MCF 10A (cell line): ENCODE measurements around the gene CFAP100. TPM values are rescaled to one million over a fixed set of nuclear protein-coding genes. Genes with fewer than 3 reads are reported as not detected.

Source experiments
- BruUV-seq: library from RNA; stranded (reverse); fragments of 400-500 nt; replicated peaks from 2 replicates; lab custom pipeline; 2021; lab: Mats Ljungman, UMichigan
- CTCF ChIA-PET: fragments of 300-600 bp; sonication (Branson Sonifier 250); formaldehyde crosslinking; extraction: SDS; loops from one replicate; lab custom pipeline; 2021; ENCODE audit warnings: antibody characterized with exemption, inconsistent platforms; lab: Yijun Ruan, JAX
- POLR2A ChIA-PET: fragments of 300-600, 350-650 bp; sonication (Branson Sonifier 250); formaldehyde crosslinking; extraction: SDS; loops from one replicate; lab custom pipeline; 2020; ENCODE audit warnings: antibody characterized with exemption, inconsistent platforms; lab: Yijun Ruan, JAX
- DNase-seq: peaks from one replicate; pipeline ENCODE4 v3.0.0-alpha.2; 2018; ENCODE audit not compliant: unreplicated experiment
- H3K27ac Mint-ChIP-seq: one replicate; pipeline ENCODE4 v1.8.0; 2022; ENCODE audit warnings: mild to moderate bottlenecking, low read depth, mixed read lengths; ENCODE audit not compliant: unreplicated experiment
- H3K27me3 Mint-ChIP-seq: one replicate; pipeline ENCODE4 v1.8.0; 2022; ENCODE audit warnings: mixed read lengths; ENCODE audit not compliant: insufficient read depth, unreplicated experiment
- H3K36me3 Mint-ChIP-seq: one replicate; pipeline ENCODE4 v1.8.0; 2022; ENCODE audit warnings: mild to moderate bottlenecking, moderate library complexity, mixed read lengths; ENCODE audit not compliant: insufficient read depth, unreplicated experiment
- H3K4me1 Mint-ChIP-seq: one replicate; pipeline ENCODE4 v1.8.0; 2022; ENCODE audit warnings: mixed read lengths; ENCODE audit not compliant: insufficient read depth, unreplicated experiment
- H3K4me3 Mint-ChIP-seq: one replicate; pipeline ENCODE4 v1.8.0; 2022; ENCODE audit warnings: mild to moderate bottlenecking, moderate library complexity, mixed read lengths; ENCODE audit not compliant: unreplicated experiment
- H3K9me3 Mint-ChIP-seq: one replicate; pipeline ENCODE4 v1.8.0; 2022; ENCODE audit warnings: mixed read lengths; ENCODE audit not compliant: unreplicated experiment
- CTCF ChIP-seq: fragments of 200-600 bp; IDR thresholded peaks from one replicate; pipeline ENCODE4 v1.8.0; 2022; ENCODE audit warnings: antibody characterized with exemption, mild to moderate bottlenecking; ENCODE audit not compliant: unreplicated experiment
- intact Hi-C: fragments of 100-400 bp; cut with micrococcal nuclease; formaldehyde crosslinking; loops from 2 replicates; pipeline ENCODE4 v1.14.1; 2022
- total RNA-seq: library from RNA; stranded (reverse); gene quantifications from 2 replicates; pipeline ENCODE4 v1.2.3, GENCODE V29; 2022

The CFAP100 gene
- total RNA-seq, 1 experiment from 2014 or later, result not detected

DNA sequence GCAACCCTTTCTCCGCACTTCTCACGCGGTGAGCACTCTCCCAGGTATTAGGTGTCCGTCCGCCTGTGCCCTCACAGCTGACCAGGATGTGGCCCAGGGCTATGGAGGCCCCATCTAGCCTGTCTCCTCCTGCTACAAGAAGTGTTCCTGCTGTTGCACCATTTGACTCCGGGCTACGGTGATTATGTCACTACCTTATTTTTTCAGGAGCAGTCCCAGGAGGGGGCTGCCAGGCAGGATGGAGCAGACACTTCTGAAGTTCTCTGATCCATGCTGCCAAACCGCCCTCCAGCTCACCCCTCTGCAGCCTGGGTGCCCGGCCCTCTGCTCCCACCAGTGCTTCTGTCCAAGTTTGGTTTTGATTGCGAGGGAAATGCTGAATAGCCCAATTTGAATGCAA, 44.0 kb downstream of the CFAP100 start:
- no peak for TF ChIP-seq CTCF
- Mint-ChIP-seq H3K4me3 (no peak overlapping the region), H3K36me3 (peaks cover 32% of the 10 kb centered on the region), H3K9me3 (no peaks in the 10 kb centered on the region), H3K27ac (no peak overlapping the region), H3K27me3 (no peaks in the 10 kb centered on the region), H3K4me1 (no peaks in the 10 kb centered on the region)
- no peak for DNase-seq
- no TSS peak for BruUV-seq
- intact Hi-C loops, result no loop called here
- ChIA-PET POLR2A (no interaction called here), CTCF (interaction anchor here (0.7 kb wide), 1 partner anchor 198 kb away, joined by 3 read pairs; no protein-coding TSS in a partner anchor)

GRCh38 chr3:126439346-126439967, 44.7 kb downstream of the CFAP100 start:
- intact Hi-C loops, result no loop called here
- TF ChIP-seq CTCF, result no peak
- Mint-ChIP-seq H3K9me3 (no peaks in the 10 kb centered on the region), H3K27ac (no peak overlapping the region), H3K4me1 (no peaks in the 10 kb centered on the region), H3K27me3 (no peaks in the 10 kb centered on the region), H3K4me3 (no peak overlapping the region), H3K36me3 (peaks cover 32% of the 10 kb centered on the region)
- ChIA-PET CTCF (interaction anchor here (0.7 kb wide), 2 partner anchors 32 to 199 kb away, joined by 3 to 4 read pairs; no protein-coding TSS in a partner anchor), POLR2A (no interaction called here)
- no peak for DNase-seq
- BruUV-seq, result no TSS peak

DNA sequence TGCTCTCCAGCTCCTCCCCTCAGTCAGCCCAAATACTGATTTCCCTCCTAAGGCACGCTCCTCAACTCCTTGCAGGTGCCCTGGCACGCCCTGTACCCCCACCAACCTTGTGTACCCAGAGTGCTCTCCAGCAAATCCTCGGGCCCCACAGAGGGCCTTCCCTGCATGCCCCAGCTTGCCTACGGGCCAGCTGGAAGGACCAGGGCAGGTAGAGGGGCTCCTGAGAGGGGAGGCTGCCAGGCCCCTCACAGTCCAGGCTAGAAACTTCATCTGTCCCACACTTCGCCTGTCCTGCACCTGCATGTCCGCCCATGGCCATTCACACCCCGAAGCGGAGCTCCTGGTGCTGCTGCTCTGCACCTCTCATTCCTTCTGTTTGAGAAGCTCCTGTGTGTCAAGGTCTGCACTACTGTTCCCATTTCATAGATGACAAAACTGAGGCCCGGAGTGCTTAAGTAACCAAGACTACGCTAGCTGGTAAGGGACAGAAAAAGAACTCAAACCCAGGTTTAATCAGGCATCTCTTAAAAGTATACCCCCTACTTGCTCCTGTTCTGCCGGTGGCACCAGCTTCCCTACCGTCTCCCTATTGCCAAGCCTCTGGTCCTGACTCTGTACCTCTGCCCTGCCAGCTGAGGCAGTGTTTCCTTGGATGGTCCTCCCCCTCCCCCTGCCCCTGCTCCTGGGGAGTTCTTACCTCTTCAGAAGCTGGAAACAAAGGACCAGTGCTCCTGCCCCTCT, 45.4 kb downstream of the CFAP100 start:
- DNase-seq, result no peak
- CTCF ChIA-PET, result interaction anchor here (0.6 kb wide), 1 partner anchor 77 kb away, joined by 3 read pairs; no protein-coding TSS in a partner anchor
- intact Hi-C loops, result no loop called here
- no peaks in the 10 kb centered on the region for H3K9me3 Mint-ChIP-seq
- H3K4me1 Mint-ChIP-seq, result no peaks in the 10 kb centered on the region
- H3K27ac Mint-ChIP-seq, result no peak overlapping the region
- H3K27me3 Mint-ChIP-seq, result no peaks in the 10 kb centered on the region
- TF ChIP-seq CTCF, result no peak
- H3K4me3 Mint-ChIP-seq, result no peak overlapping the region
- BruUV-seq, result no TSS peak
- POLR2A ChIA-PET, result interaction anchor here (0.6 to 0.7 kb wide), 2 partner anchors 10 to 826 kb away, joined by 3 to 4 read pairs; no protein-coding TSS in a partner anchor
- H3K36me3 Mint-ChIP-seq, result peaks cover 32% of the 10 kb centered on the region

- Mint-ChIP-seq H3K9me3 (no peaks in the 10 kb centered on the region), H3K4me3 (no peak overlapping the region), H3K4me1 (no peaks in the 10 kb centered on the region), H3K36me3 (peaks cover 32% of the 10 kb centered on the region), H3K27ac (no peak overlapping the region), H3K27me3 (no peaks in the 10 kb centered on the region)
- TF ChIP-seq CTCF, result no peak
- DNase-seq, result no peak
- CTCF ChIA-PET, result interaction anchor here (0.6 kb wide), 1 partner anchor 77 kb away, joined by 3 read pairs; no protein-coding TSS in a partner anchor
- POLR2A ChIA-PET, result interaction anchor here (0.6 to 0.7 kb wide), 2 partner anchors 10 to 826 kb away, joined by 3 to 4 read pairs; no protein-coding TSS in a partner anchor
- BruUV-seq, result no TSS peak
- intact Hi-C loops, result no loop called here
These were observed 45.9 kb downstream of the CFAP100 start for GRCh38 chr3:126440709-126440995.
